SK-MEL-5 (cell line): Measurements from ENCODE around the gene ADH6. TPM values are rescaled to one million over a fixed set of nuclear protein-coding genes. Genes with fewer than 3 reads are reported as not detected.

ENCODE experiments used
- DNase-seq: peaks from one replicate; pipeline ENCODE4 v3.0.0-alpha.2; 2016; ENCODE audit warnings: low read depth, low spot score
- in situ Hi-C: cut with HindIII; loops from 2 replicates; pipeline ENCODE4 v1.10.0; 2016; ENCODE audit warnings: low sequenced_read_pairs, high pct_unique_total_duplicates, low pct_unique_long_range_greater_than_20kb
- total RNA-seq: library from RNA; depleted of rRNA; stranded (reverse); fragments of >200 nt; shearing (Covaris generic); gene quantifications from 2 replicates; pipeline ENCODE4 v1.2.3, GENCODE V29; 2014; rRNA removed

Gene ADH6
- total RNA-seq, 1 experiment from 2014 or later = not detected

DNA sequence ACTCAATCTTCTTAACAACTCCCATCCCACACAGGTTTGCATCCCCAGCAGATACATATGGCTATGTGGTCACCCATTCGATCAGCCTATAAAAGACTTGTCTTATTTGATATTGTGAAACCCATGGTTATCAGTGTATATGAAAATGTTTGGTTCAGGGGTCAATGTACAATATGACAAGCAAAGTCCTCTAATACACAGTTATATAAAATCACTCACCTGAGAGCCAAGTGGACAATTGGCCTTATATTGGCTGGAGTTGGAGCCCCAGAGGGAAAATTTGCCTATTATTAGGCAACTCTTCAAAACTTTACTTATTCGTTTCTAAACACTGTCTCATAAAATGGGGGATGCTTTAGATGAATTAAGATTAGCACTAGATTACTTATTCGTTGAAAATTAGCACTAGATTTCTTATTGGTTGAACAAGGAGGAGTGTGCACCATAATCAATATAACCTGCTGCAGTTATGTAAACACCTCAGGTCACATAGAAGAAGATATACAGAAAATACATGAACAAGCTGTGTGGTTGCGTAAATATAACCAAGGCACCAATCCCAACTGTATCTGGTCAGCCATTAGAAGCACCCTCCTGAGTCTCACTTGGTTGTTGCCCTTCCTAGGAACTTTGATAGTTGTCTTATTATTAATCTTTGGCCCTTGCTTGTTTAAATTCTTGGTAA, 64.2 kb downstream of the ADH6 start:
- in situ Hi-C loops = no loop called here
- DNase-seq = no peak

Other genes starting within 250 kb of the ADH6 start
- gene METAP1, start 223.5 kb downstream of the ADH6 start, total RNA-seq = 53.1 and 58.4 TPM in 2 replicates
- gene ADH5, start 130.5 kb downstream of the ADH6 start, total RNA-seq = 117 and 136 TPM in 2 replicates
- gene ADH4, start 74.9 kb downstream of the ADH6 start, total RNA-seq = not detected in 2 replicates
- not detected in 2 replicates for gene ADH1A, start 71.7 kb upstream of the ADH6 start, total RNA-seq
- not detected in 2 replicates for gene ADH1B, start 102.2 kb upstream of the ADH6 start, total RNA-seq
- not detected in 2 replicates for gene ADH1C, start 133.5 kb upstream of the ADH6 start, total RNA-seq
- gene ADH7, start 216.1 kb upstream of the ADH6 start, total RNA-seq = not detected in 2 replicates